ENCODE data around the gene RAI14.

DNA sequence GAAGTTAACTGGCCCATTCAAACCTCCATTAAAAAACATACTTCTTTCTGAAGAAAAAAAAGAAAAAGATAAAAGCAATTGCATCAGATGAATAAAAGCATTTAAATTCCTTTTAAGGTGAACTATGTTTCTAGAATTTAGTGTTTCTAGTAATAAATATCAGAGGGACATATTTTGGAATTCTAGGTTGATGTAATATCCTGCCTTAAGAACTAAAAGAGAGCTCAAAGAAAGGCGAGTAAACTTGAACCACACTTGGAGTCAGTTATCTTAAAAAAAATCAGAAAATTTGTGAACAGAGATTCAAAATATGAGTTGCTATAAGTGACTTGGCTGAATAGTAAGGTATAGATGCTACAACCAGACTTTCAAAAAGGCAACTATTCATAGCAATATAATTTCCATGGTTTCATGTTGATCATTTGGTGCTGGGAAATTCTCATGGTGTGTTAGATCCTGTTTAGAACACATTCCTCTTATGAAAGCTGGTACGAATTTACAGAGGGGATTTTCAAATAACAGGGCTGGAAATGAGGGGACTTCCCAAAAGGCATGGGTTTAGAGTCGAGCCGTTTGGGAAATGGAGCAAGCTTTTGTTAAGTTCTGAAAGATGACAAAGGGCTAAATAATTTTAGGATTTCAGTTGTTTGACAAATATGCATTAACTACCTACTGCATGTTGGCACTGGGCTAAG lies 37.6 kb upstream of the RAI14 start:
- no peak for TF ChIP-seq HDGF (IDR thresholded peaks at IDR 0.05; ENCODE audit: borderline replicate concordance)
- TF ChIP-seq ARNT (IDR thresholded peaks at IDR 0.05) = no peak
- no peak for TF ChIP-seq FOXK2 (IDR thresholded peaks at IDR 0.05)
- TF ChIP-seq CTBP1 (IDR thresholded peaks at IDR 0.05; ENCODE audit: borderline replicate concordance) = no peak

Data from HEK293T (cell line).